ENCODE measurements around the gene LRRC4C. TPM values are rescaled to one million over a fixed set of nuclear protein-coding genes. Genes with fewer than 3 reads are reported as not detected.

LRRC4C gene
- polyA plus RNA-seq, 1 of the 3 experiments (the other 2 are of a cell fraction), result 0.16 TPM

DNA sequence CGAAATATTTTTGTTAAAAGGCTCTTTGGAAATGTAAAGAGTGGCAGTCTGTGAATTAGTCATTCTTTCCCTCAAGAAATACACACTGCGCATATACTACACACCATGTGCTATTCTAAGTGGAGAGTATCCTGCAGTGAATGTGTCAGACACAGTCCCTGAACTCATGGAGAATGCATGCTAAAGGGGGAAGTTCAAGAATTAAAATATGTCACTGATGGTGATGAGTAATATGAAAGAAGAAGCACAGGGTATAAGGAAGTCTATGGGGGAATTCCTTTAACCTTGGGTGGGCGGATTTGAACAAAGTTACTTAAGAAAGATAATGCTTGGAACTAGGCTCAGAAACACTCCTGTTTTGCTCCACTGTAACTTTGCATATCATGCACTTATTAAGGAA is 153.0 kb downstream of the LRRC4C start:
- 32% methylated on average over 3 of the region's 3 CpGs for WGBS (ENCODE audit: low lambda C conversion rate)
- Histone ChIP-seq H3F3A (replicated peaks; ENCODE audit: insufficient read depth) (no peaks in the 10 kb centered on the region), H3K27ac (ENCODE audit: low read depth in 2 of 2, low read length in 1 of 2) (no peak overlapping the region), H3K79me2 (ENCODE audit: insufficient read depth) (no peaks in the 10 kb centered on the region), H3K9me2 (no peaks in the 10 kb centered on the region), H3K27me3 (ENCODE audit: insufficient read depth) (no peaks in the 10 kb centered on the region), H3K4me1 (ENCODE audit: control insufficient read depth in 1 of 2, insufficient read depth in 2 of 2, low read depth in 1 of 2, low read length in 1 of 2) (no peaks in the 10 kb centered on the region), H2AFZ (ENCODE audit: low read depth) (no peak overlapping the region), H3K9ac (no peak overlapping the region), H3K36me3 (replicated peaks in 1 of 2; ENCODE audit: control insufficient read depth in 1 of 2, insufficient read depth in 2 of 2, low read length in 1 of 2) (no peaks in the 10 kb centered on the region), H3K4me3 (ENCODE audit: low read depth in 2 of 2, low read length in 1 of 2) (no peak overlapping the region), H4K20me1 (ENCODE audit: insufficient read depth) (no peaks in the 10 kb centered on the region), H3K9me3 (no peaks in the 10 kb centered on the region), H3K4me2 (no peak overlapping the region)
- TF ChIP-seq PBX3 (IDR thresholded peaks at IDR 0.05) (no peak), POLR2AphosphoS5 (IDR thresholded peaks at IDR 0.05; ENCODE audit: low read depth, low read length) (no peak), CTCF (IDR thresholded peaks at IDR 0.05) (no peak), TCF12 (IDR thresholded peaks at IDR 0.05) (no peak), SMC3 (IDR thresholded peaks at IDR 0.05; ENCODE audit: low read depth, low read length) (no peak)
- TF ChIP-seq, protein P1, sequence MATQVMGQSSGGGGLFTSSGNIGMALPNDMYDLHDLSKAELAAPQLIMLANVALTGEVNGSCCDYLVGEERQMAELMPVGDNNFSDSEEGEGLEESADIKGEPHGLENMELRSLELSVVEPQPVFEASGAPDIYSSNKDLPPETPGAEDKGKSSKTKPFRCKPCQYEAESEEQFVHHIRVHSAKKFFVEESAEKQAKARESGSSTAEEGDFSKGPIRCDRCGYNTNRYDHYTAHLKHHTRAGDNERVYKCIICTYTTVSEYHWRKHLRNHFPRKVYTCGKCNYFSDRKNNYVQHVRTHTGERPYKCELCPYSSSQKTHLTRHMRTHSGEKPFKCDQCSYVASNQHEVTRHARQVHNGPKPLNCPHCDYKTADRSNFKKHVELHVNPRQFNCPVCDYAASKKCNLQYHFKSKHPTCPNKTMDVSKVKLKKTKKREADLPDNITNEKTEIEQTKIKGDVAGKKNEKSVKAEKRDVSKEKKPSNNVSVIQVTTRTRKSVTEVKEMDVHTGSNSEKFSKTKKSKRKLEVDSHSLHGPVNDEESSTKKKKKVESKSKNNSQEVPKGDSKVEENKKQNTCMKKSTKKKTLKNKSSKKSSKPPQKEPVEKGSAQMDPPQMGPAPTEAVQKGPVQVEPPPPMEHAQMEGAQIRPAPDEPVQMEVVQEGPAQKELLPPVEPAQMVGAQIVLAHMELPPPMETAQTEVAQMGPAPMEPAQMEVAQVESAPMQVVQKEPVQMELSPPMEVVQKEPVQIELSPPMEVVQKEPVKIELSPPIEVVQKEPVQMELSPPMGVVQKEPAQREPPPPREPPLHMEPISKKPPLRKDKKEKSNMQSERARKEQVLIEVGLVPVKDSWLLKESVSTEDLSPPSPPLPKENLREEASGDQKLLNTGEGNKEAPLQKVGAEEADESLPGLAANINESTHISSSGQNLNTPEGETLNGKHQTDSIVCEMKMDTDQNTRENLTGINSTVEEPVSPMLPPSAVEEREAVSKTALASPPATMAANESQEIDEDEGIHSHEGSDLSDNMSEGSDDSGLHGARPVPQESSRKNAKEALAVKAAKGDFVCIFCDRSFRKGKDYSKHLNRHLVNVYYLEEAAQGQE (IDR thresholded peaks at IDR 0.05; ENCODE audit: low read depth, low read length), result no peak
- TF ChIP-seq, protein P2, sequence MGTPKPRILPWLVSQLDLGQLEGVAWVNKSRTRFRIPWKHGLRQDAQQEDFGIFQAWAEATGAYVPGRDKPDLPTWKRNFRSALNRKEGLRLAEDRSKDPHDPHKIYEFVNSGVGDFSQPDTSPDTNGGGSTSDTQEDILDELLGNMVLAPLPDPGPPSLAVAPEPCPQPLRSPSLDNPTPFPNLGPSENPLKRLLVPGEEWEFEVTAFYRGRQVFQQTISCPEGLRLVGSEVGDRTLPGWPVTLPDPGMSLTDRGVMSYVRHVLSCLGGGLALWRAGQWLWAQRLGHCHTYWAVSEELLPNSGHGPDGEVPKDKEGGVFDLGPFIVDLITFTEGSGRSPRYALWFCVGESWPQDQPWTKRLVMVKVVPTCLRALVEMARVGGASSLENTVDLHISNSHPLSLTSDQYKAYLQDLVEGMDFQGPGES (IDR thresholded peaks at IDR 0.05; ENCODE audit: low read depth, low read length), result no peak
- POLR2A ChIA-PET, result no interaction called here
- CTCF ChIA-PET, result no interaction called here
- no peak for DNase-seq

DNA sequence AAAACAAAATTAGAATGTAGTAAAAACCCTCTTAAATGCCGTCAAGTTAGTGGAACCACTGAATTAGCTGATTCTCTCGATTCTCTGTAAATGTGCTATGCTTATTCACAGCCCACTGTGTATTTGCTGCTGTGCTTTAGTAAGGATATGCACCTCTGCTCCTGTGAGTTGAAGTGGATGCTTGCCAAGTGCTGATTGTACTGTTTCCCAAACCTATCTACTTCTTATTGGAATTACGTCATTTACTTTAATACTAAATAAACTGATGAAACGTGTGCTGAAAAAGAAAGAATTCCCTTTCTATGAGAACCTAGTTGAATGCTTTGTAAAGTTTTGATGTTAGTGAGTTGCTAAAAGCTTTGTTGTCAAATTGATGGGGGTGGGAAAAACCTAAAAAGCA is 158.4 kb downstream of the LRRC4C start:
- Histone ChIP-seq H3K4me3 (ENCODE audit: low read depth in 2 of 2, low read length in 1 of 2) (no peak overlapping the region), H4K20me1 (ENCODE audit: insufficient read depth) (no peaks in the 10 kb centered on the region), H2AFZ (ENCODE audit: low read depth) (no peak overlapping the region), H3K4me1 (ENCODE audit: control insufficient read depth in 1 of 2, insufficient read depth in 2 of 2, low read depth in 1 of 2, low read length in 1 of 2) (no peaks in the 10 kb centered on the region), H3K9me2 (no peaks in the 10 kb centered on the region), H3F3A (replicated peaks; ENCODE audit: insufficient read depth) (no peaks in the 10 kb centered on the region), H3K79me2 (ENCODE audit: insufficient read depth) (no peaks in the 10 kb centered on the region), H3K9ac (no peak overlapping the region), H3K4me2 (no peak overlapping the region), H3K27ac (ENCODE audit: low read depth in 2 of 2, low read length in 1 of 2) (no peak overlapping the region), H3K9me3 (no peaks in the 10 kb centered on the region), H3K36me3 (replicated peaks in 1 of 2; ENCODE audit: control insufficient read depth in 1 of 2, insufficient read depth in 2 of 2, low read length in 1 of 2) (no peaks in the 10 kb centered on the region), H3K27me3 (ENCODE audit: insufficient read depth) (no peaks in the 10 kb centered on the region)
- ChIA-PET CTCF (no interaction called here), POLR2A (no interaction called here)
- DNase-seq, result no peak
- WGBS (ENCODE audit: low lambda C conversion rate), result under 1% methylated on average over 4 of the region's 4 CpGs
- TF ChIP-seq YY1 (IDR thresholded peaks at IDR 0.05; ENCODE audit: low read depth) (no peak), FOXJ3 (CRISPR knock-in tag; IDR thresholded peaks at IDR 0.05) (no peak)
- TF ChIP-seq, protein P1 (IDR thresholded peaks at IDR 0.05; ENCODE audit: low read depth, low read length), result no peak

Data from SK-N-SH (cell line).